Posterior vena cava (tissue), 2 donors: ENCODE data around the gene SMR3B. TPM values are rescaled to one million over a fixed set of nuclear protein-coding genes. Genes with fewer than 3 reads are reported as not detected.

Experiments used
- DNase-seq: peaks from one replicate; pipeline ENCODE4 v3.0.0-alpha.2; 2020; ENCODE audit warnings: low spot score
- intact Hi-C, 2 donors: fragments of 100-400 bp; cut with DNase I; formaldehyde crosslinking; loops; one replicate each; pipeline versions ENCODE4 v1.14.1 to v1.14.2; 2022 to 2023
- long read RNA-seq, 2 donors: library from polyadenylated mRNA; unstranded; transcript quantifications; one replicate each; pipeline ENCODE4 v2.0.0, GENCODE V29; 2020 to 2021
- total RNA-seq, 2 donors: library from RNA; stranded (reverse); fragmentation: NEBNext Ultra II Directional; extraction: Animal tissue kit (Norgen Biotek cat#: 25700); gene quantifications; one replicate each; pipeline ENCODE4 v1.2.1, GENCODE V29; 2021
- donor health status: DM: yes; HTN: yes; CAD: no.
- donor health status: DM: yes; HTN: yes; CAD: no.

SMR3B gene
- not detected for total RNA-seq
- long read RNA-seq, donor 1: 0 reads
- long read RNA-seq, donor 2: 0 reads

DNA sequence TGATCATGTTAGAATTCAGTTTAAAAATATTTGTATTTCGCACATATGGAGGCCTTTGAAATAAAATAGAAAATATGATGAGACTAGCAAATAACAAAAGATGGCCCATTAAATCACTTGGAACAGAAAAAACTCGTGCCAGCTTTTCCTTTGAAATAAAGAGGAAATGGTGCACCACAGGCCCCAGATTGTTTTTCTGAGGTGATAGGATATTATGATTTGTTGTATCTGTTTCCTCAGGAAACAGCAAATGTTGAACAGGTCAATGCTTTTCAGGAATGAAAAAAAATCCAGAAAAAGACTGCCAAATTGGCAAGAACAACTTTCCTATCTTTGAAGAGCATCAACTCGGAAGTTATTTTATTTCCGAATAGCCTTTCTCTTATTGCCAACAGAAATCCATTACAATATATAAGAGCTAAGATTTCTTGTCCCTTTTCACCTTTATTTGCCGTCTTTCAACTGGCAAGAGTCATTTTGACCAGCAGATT is at the start of gene SMR3B:
Gene SMR3B, plus strand, starts transcription at position 441 of the 491 bp plus-strand sequence. CDS start 1,380 bp downstream, outside the sequence.
- DNase-seq: no peak
- intact Hi-C loops: no loop called here

DNA sequence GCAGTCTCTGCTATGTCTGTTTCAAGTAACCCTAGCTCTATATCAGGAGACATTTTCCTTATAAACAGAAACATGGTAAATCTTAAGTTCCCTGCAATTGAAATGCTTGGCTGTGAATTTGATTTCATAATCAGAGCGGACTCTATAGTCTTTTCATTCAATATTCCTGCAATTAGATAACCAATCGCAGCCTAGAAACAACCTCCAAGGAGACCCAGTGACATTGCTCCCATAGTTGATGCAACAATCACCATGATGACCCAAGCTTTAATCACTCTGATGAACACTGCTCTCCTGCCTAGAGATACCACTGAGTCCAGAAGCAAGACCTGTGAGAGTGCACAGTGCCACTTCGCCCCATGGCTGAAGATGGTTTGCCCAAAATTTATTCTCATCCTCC is 48.2 kb upstream of the SMR3B start, which contains the start of gene CABS1:
Gene CABS1, plus strand, starts transcription at position 301 of the 400 bp plus-strand sequence. Its CDS starts 59 bp downstream, at position 360.
- DNase-seq: no peak
- intact Hi-C loops: no loop called here

DNA sequence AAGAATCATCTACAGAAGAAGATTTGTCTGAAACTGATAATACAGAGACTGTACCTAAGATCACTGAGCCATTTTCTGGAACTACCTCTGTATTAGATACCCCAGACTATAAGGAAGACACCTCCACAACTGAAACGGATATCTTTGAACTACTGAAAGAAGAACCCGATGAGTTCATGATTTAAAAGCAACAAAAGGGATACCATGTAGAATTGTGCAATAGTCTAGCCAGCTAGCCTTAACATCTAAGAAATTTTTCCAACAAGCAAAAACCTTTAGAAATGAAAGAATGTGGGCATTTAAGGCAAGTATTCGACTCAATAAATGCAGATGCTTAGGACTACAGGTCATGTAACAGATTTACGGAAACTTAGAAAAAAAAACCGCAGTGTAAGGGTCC is 46.9 kb upstream of the SMR3B start:
- intact Hi-C loops: no loop called here
- no peak for DNase-seq

DNA sequence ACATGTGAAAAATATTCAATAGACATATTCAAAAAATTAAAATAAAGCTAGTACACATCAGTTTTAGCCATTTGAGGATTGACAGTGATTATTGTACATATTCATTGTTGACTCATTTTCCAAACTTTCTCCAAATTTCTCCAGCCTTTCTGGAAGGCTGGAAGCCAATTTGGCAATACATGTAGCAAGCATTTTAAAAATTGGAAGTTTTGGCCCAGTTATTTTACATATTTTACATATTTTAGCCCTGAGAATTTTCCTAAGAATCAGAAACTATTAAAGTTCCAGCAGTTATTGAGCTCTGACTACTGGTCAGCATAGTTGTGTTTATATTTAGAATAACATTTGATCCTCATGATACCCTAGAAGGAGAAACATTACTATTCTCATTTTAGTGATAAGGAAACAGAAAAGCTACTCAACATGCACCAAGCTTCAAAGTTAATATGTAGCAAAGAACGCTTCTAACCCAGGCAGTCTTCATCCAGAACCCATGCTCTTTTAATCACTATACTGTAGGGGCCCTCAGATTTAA is 45.0 kb upstream of the SMR3B start:
- intact Hi-C loops: no loop called here
- DNase-seq: no peak

DNA sequence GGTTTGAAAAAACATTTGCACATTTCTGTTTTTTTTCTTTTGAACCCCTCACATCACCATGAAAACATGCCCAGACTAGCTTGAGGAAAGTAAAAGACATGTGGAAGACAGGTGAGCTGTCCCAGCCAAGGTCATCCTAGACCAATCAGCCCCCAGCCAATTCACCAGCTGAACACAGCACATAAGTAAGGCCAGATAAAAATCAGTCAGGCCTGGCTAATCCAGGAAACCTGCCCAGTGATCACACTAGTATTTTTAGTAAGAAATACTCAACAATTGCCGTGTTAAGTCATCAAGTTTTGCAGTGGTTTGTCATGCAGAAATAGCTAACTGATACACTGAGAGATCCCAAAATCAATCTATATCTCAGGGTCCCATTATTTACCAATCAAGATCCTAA is 26.7 kb upstream of the SMR3B start:
- DNase-seq: no peak
- intact Hi-C loops: no loop called here

DNA sequence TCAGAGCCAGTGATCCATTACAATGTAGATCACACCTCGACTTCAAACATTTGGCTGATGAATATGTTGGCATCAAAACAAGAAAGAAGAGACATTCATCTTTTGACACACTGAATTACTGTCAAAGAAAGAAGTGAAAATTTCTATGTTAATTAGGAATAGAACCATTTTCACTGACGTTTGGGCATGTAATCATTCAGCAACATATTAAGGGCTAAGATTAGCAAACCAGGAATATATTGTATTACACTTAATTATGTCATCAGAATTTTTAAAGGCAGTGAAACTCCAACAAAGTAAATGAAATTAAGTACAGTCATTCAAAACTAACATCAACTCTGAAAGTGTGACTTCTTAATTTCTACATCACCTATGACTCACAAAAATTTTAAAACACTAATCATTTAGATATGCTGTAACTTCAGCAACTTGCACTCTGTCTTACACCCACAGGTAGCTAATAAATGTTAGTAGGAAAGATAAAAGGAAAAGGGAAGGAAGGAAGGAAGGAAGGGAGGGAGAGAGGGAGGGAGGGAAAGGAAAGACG is 23.7 kb upstream of the SMR3B start:
- DNase-seq: no peak
- intact Hi-C loops: no loop called here

DNA sequence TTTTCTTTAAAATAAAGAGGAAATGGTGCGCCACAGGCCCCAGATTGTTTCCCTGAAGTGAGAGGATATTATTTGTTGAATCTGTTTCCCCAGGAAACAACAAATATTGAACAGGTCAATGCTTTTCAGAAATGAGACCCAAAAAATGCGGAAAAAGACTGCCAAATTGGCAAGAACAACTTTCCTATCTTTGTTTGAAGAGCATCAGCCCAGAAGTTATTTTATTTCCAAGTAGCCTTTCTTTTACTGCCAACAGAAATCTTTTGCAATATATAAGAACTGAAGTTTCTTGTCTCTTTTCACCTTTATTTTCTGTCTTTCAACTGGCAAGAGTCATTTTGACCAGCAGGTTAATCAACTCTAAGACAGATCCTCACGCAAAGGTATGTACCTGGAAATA is 22.5 kb upstream of the SMR3B start, which contains the start of gene SMR3A:
Gene SMR3A, plus strand, starts transcription at position 301 of the 400 bp plus-strand sequence. CDS start 1,356 bp downstream, outside the sequence.
- DNase-seq: no peak
- intact Hi-C loops: loop anchor here in 1 of 2 donors (5.0 kb wide), 1 partner anchor 673 kb away; no protein-coding TSS in a partner anchor

DNA sequence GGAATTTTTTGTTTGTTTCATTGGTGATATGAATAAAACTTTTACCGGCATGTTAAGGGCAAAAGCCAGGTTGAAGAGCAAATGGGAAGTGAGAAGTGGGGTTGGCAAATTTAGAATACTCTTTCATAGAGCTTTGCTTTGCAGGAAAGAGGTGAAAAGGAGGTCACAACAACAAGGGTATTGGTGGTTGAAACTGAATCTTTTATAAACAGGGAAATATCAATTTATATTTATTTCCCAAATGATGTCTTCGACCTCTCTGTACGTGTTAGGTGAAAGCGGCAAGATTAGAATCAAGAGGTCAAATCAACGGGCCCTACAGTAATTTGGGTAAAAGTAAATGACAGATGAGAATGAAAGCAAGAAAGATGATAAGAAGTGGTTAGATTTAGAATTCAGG is 18.9 kb upstream of the SMR3B start:
- DNase-seq: no peak
- intact Hi-C loops: loop anchor here in 1 of 2 donors (5.0 kb wide), 1 partner anchor 677 kb away; no protein-coding TSS in a partner anchor

DNA sequence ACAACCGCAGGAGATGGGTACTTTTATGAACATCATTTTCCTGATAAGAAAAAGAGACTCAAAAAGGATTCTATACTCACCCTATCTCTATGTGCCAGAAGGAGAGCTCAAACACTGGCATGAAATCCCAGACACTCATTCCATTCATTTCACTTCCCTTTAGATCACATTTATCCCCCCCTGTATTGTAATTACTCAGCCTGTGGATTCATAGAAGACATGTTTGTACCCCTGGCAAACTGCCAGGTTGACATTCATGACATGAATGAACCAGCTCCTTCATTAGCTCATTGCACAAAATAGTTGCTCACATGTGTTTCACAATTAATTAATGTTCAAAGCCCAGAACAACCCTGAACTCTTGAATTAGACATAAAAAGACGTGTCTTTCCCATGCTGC is 17.5 kb upstream of the SMR3B start:
- DNase-seq: no peak
- intact Hi-C loops: no loop called here

DNA sequence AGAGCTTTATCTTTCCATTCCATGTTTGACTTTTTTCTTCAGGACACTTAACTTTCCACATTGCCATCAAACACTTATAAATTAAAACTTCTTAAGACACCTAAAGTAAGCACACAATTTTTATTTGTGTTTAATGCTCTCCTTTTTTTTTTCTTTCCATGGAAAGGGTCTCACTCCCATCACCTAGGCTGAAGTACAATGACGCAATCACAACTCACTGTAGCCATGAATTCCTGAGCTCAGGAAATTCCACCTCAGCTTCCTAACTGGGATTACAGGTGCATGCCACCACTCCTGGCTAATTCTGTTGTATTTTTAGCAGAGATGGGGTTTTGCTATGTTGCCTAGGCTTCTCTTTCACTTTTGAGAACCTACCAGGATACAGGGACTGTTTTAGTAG is 15.1 kb upstream of the SMR3B start:
- intact Hi-C loops: no loop called here
- no peak for DNase-seq

DNA sequence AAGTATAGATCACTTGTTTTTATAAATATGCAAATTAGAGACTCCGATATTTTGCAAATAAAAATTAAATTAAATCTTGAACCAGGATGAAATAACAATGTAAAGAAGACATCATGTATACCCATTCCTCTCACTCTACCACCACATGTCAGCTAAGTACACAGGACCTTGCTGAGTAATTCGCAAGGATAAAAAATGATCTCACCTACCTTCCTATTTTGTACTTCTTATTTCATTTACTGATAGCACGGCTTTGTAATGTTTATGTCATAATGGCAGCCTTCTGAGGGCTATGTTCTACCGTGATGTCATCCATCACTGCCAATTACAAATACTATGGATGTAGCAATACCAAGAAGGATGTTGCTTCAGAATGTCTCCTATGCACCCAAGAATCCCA is 10.9 kb upstream of the SMR3B start:
- DNase-seq: no peak
- intact Hi-C loops: no loop called here

DNA sequence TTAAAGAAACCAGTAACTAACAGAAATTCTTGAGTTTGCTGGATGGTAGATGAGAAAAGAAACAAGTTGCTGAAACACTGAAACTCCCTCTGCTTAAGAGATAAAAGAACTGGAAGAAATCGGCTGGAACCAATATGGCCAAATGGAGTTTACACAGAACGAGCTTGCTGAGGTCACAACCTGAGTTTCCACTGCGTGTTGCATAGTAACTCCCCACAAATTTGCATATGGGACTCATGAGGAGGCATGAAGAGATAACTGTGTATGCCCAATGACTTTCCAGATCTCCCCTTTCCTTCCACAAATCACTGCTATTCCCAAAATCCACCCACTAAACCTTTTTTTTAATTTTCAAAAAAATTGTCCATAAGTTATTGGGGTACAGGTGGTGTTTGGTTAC is 10.2 kb upstream of the SMR3B start:
- intact Hi-C loops: no loop called here
- no peak for DNase-seq

DNA sequence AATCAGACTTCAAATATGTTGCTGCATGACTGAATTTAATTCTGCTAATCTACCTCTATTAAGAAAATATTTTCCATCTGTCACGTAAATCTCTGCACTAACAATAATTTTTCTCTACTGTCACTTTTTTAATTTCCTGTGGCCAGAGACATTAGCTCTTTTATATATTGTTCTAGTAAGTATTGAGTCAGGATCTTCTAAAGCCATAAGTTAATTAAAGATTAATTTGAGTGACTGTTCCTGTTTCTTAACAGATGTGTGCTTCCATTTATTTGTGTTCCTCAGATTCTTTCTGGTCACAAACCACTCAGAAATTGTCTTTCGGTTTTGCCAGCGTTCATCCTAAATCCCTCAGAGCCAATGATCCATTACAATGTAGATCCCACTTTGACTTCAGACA is 2.4 kb upstream of the SMR3B start:
- intact Hi-C loops: no loop called here

DNA sequence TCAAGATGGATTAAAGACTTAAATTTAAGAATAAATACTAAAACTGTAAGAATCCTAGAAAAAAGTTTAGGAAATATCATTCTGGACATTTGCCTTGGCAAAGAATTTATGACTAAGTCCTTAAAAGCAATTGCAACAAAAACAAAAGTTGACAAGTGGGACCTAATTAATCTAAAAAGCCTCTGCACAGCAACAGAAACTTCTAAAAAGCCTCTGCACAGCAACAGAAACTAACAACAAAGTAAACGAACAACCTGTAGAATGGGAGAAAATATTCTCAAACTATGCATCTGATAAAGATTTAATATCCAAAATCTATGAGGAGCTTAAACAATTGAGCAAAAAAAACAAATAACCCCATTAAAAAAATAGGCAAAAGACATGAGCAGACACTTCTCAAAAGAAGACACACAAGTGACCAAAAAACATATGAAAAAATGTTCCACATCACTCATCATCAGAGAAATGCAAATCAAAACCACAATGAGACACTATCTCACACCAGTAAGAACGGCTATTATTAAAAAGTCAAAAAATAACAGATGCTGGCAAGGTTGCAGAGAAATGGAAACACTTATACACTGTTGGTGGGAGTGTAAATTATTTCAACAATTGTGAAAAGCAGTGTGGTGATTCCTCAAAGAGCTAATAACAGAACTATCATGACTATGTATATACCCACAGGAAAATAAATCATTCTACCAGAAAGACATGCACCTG is 9.3 kb downstream of the SMR3B start:
- DNase-seq: no peak
- intact Hi-C loops: no loop called here

More for the DNA sequence above, 2.4 kb upstream of the SMR3B start:
- no peak for DNase-seq

DNA sequence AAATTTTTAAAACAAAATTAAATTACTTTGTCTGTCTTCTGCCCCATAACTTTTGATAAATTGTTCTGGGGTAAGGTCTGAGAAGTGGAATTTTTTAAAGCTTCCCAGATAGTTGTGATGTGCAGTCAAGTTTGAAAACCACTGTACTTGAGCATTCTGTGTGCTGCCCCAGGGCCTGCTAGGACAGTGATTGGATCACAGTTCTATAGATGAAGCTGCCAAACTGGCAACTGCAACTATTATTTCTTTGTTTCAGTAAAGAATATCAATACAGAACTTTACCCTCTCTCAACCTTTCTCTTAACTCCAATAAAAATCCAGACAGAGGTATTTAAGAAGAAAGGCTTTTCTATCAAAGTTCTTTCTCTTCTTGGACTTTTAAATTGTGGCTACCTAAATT is 14.6 kb downstream of the SMR3B start, which contains the start of gene OPRPN:
Gene OPRPN, plus strand, starts transcription at position 361 of the 400 bp plus-strand sequence. CDS start 1,346 bp downstream, outside the sequence.
- no peak for DNase-seq
- intact Hi-C loops: no loop called here

DNA sequence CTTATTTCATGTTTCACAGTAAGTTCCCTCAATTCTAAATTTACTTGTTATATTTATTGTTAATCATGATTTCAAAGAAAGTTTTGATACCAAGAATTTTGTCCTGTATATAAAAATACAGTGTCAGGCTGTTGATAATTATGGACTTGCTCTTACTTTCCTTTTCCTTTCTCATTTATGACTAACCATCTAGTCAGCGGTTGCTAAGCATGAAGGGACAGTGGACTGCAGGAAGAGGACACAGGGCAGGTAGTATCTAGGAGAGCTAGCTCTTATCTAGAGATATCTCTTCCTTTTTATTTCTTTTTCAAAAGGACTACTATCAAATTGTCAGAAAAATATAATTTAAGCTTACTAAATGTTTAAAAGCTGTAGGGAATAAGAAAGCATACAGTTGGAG is 16.4 kb downstream of the SMR3B start:
- no peak for DNase-seq

DNA sequence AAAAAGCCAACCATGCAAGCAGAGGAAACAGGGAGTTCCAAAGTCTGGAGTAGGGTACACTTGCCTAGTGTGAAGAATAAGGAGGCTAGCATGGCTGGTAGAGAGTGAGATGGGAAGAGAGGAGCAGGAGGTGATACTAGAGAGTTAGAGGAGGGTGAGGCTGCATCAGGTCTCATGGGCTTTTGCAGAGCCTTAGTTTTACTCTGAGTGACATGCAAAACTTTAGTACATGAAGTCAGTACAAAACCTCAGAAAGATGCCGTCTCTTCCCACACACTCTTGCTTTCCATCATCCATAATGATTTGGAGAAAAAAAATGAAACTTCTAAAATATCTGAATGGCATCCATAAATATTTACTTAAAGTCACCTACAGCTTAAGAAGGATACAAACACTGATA is 19.8 kb downstream of the SMR3B start:
- intact Hi-C loops: no loop called here
- no peak for DNase-seq

More for the DNA sequence above, 16.4 kb downstream of the SMR3B start:
- intact Hi-C loops: no loop called here

DNA sequence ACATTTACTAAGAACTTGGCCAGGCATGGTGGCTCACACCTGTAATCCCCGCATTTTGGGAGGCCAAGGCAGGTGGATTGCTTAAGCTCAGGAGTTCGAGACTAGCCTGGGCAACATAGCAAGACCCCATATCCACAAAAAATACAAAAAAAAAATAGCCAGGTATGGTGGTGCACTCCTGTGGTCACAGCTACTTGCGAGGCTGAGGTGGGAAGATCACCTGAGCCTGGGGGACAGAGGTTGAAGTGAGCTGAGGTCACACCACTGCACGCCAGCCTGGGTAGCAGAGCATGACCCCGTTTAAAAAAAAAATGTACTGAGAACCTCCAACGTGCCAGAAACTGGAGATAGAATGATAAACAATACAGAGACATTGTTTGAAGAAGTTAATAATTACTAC is 22.8 kb downstream of the SMR3B start:
- intact Hi-C loops: no loop called here
- DNase-seq: no peak

DNA sequence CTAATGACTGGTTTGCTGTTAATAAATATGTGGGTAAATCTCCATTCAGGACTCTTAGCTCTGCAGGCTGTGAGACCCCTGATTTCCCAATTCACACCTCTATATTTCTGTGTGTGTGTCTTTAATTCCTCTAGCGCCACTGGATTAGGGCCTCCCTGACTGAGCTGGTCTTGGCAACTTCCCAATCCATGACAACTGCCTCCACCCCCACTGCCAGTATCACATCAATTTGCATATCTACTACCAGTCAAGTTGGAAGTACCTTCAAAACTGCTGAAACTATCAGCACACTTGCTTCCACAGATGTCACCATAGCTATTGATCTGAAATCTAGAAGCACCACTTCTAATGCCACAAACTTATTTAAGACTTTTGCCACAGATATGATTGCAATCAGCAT is 42.4 kb downstream of the SMR3B start:
- intact Hi-C loops: no loop called here
- DNase-seq: no peak

DNA sequence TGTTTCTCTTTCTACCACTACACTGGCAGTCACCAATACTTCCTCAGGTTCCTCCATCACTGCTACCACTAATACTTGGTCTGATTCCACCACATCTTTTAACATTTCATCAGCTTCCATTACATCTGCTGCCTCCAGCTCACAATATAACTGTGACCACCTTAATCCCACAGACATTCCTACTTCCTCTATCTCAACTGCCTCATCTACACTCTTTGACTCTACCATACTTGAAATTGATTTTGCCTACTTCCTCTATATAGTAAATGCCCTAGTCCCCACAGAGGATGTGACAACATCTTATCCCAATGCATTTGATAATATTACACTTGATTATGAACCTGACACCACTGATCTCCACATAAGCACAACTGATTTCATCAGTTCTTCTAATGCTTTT is 43.9 kb downstream of the SMR3B start:
- intact Hi-C loops: no loop called here

More for the DNA sequence above, 43.9 kb downstream of the SMR3B start:
- DNase-seq: no peak
